ENCODE data around the gene SGCE.
A peak's percentile ranks its signal among the peaks of the same experiment; 100 is the strongest.

The SGCE gene

GRCh38 chr7:94658826-94659225, 2.9 kb upstream of the SGCE start:
- DNase-seq (ENCODE audit: low read depth in 2 of 2): no peak

GRCh38 chr7:94657771-94658693, 2.1 kb upstream of the SGCE start:
- peak; percentile 82 to 90 for DNase-seq (ENCODE audit: low read depth in 2 of 2)

GRCh38 chr7:94656925-94657731, 1.2 kb upstream of the SGCE start:
- DNase-seq (ENCODE audit: low read depth in 2 of 2): no peak

- no peak for DNase-seq (ENCODE audit: low read depth in 2 of 2)
These were observed 658 bp upstream of the SGCE start for GRCh38 chr7:94656658-94656924.

- DNase-seq (ENCODE audit: low read depth in 2 of 2): no peak
These were observed 646 bp downstream of the SGCE start for GRCh38 chr7:94655126-94655847.

- DNase-seq (ENCODE audit: low read depth in 2 of 2): no peak
These were observed 1.2 kb downstream of the SGCE start for GRCh38 chr7:94654783-94655125.

- DNase-seq (ENCODE audit: low read depth in 2 of 2): no peak
These were observed 5.5 kb downstream of the SGCE start for GRCh38 chr7:94650147-94651051.

GRCh38 chr7:94649450-94649849, 6.5 kb downstream of the SGCE start:
- no peak for DNase-seq (ENCODE audit: low read depth in 2 of 2)

GRCh38 chr7:94648731-94649130, 7.2 kb downstream of the SGCE start:
- DNase-seq (ENCODE audit: low read depth in 2 of 2): no peak

- DNase-seq (ENCODE audit: low read depth in 2 of 2): no peak
These were observed 8.6 kb downstream of the SGCE start for GRCh38 chr7:94647295-94647694.

GRCh38 chr7:94643771-94644545, 12.0 kb downstream of the SGCE start:
- no peak for DNase-seq (ENCODE audit: low read depth in 2 of 2)

GRCh38 chr7:94642838-94643653, 12.9 kb downstream of the SGCE start:
- no peak for DNase-seq (ENCODE audit: low read depth in 2 of 2)

- no peak for DNase-seq (ENCODE audit: low read depth in 2 of 2)
These were observed 16.5 kb downstream of the SGCE start for GRCh38 chr7:94639384-94639783.

GRCh38 chr7:94635687-94636086, 20.2 kb downstream of the SGCE start:
- no peak for DNase-seq (ENCODE audit: low read depth in 2 of 2)

- no peak for DNase-seq (ENCODE audit: low read depth in 2 of 2)
These were observed 21.4 kb downstream of the SGCE start for GRCh38 chr7:94634502-94634901.

GRCh38 chr7:94633687-94634086, 22.2 kb downstream of the SGCE start:
- no peak for DNase-seq (ENCODE audit: low read depth in 2 of 2)

GRCh38 chr7:94633014-94633341, 23.0 kb downstream of the SGCE start:
- DNase-seq (ENCODE audit: low read depth in 2 of 2): no peak

- no peak for DNase-seq (ENCODE audit: low read depth in 2 of 2)
These were observed 23.5 kb downstream of the SGCE start for GRCh38 chr7:94632338-94633013.

GRCh38 chr7:94630855-94631254, 25.1 kb downstream of the SGCE start:
- DNase-seq (ENCODE audit: low read depth in 2 of 2): no peak
